ENCODE data around the gene ZNF532.
A peak's percentile ranks its signal among the peaks of the same experiment; 100 is the strongest.

ZNF532 gene

DNA sequence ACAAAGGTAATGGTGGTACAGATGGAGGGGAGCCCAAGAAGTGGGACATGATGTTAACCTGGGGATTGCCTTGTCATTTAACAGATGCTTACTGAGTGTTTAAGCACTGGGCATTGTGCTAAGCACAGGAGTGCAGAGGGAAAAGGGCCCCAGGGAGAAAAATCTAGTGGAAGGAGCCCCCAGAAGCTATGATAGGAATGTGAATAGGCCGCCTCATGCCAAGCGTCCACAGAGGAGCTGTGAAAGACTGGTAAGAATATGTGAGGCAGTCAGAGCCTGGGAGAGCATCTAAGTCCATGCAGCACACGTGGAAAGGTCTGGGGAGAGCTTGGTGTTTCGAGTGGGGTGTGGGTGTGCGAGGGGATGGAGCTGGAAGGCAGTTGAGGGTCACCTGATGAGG lies 5.5 kb downstream of the ZNF532 start:
- FAIRE-seq: no peak

DNA sequence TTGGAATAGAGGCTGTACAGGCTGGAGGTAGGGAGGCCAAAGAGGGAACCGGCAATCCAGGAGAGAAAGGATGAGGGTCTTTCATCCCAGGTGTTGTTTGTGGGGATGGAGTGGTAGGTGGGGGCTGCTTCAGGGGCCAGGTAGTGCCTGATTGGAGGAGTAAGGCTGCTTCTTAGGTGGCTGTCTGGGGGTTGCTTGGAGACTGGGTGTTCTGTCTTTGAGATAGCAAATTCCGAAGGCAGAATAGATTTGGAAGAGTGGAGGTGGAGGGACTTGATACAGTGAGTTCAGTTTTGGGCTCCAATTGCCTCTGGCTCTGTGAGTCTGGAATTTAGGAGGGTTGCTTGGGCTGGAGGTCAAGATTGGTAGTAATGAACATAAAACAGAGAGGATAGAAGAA lies 5.9 kb downstream of the ZNF532 start:
- FAIRE-seq: no peak

DNA sequence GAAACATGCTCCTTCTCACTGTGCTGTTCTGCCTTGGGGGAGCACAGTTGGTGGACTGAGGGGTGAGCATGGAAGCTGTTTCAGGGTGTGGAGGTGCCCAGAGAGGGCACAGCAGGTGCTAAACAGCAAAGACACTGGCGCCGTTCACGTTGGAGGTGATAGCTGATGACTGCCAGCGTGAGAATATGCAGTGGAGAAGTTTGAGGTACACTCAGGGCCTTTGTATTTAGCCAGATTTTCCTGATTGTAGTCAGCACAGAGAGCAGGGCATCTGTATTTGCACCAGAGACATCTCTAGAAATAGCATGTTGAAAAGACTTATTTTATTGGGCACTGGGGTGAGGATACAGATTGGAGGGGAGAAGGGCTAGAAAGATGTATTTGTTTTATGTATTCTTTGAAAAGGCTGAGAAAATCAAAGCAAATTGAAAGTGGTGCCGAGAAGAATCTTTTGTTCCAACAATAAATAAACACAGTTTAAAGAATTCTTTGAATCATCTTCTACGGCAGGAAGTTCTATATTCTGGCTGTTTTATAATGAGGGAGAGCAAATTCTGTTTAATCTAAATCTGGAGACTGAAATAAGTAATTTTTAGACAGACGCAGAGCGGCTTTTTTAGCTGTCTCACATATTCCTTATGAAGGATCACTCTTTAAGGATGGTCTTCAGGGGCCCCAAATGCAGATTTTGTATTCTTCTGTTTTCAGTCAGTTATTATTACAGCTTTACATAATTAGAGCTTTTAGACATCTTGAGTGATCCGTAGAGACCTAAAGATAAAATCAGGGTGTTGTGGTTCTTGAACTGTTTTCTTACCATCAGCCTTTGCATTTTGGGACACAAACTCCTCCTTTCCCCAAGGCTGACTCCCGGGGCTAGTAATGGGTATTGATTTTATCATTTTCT lies 7.1 kb downstream of the ZNF532 start:
- no peak for FAIRE-seq

DNA sequence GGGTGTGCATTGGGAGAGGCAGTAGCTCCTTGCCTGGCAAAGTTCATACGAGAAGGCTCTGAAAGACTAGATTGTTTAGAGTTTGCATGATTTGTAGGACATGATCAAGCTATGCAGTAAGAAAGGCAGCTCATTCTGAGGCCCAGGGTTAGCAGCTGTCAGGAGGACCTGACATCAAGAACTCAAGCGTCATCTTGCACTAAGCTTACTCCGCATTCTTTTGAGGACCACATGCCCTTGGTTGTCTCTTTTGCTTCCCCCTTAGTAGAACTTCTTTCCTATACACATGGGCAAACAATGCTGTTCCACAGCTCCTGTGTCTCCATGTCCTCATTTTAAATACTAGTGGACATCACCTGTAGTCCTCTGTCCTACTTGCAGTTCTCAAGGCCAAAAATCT lies 14.0 kb downstream of the ZNF532 start:
- no peak for FAIRE-seq

DNA sequence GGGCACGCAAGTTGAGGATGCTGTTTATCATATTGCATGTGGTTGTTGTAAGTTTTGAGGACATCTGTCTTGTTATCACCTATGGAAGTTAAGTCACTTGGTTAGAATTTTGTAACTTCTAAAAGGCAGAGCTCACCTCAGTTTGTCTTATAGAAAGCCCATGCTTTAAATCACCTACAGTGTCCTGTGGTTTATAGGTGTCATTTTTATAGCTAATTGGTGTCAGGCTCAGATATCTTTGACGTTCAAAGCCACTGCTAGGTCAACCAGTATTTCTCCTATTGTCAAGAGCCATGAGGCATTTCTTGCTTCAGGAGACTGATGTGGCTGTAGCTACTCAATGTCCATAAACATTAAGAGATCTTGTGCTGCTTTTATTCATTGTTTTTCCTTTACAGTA lies 16.8 kb downstream of the ZNF532 start:
- FAIRE-seq: no peak

DNA sequence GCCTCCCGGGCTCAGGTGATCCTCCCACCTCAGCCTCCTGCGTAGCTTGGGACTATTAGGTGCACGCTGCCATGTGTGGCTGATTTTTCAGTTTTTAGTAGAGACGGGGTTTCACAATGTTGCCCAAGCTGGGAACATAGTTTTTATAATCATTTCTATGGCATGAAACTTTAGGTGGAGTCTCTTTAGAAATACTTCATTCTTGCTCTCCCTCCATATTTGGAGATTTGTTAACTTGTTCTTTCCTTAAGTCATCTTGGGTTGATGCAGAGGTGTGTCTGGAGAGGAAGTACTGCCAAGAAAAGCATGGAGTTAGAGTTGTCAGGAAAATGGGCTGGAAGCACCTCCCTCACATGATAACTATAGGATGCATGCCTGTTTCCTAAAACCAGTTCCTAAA lies 17.4 kb downstream of the ZNF532 start:
- FAIRE-seq: no peak

DNA sequence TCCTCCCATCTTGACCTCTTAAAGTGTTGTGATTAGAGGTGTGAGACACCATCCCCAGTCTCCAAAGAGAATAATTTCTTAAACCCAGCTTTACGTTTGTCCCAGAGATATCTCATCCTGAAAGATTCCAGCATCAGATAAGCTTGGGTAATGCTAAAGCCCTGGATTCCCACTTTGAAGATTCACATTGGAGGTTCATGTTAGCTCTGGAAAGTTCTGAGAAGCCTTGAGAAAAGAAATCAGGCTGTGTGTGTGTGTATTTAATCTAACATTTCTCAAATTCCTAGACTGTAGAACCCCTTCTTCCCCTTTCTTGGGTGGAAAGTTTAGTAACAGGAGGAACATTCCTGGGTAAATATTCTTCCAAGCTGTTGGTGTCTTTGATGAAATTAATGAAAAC lies 18.0 kb downstream of the ZNF532 start:
- no peak for FAIRE-seq

DNA sequence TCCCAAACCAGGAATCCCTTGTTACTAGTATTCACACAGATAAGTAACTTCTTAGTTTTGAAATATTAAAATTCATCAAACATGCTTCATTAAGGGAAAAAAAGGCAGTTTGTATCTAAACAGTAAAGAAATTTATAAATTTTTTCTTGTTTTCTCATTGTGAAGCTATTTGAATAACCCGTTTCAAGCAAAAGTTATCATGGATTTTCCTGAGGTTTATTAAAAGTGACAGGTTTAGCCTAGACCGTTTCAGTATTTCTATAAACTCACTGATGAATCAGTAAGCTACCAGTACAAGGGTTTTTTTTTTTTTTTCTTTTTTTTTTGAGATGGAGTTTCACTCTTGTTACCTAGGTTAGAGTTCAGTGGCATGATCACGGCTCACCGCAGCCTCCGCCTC lies 20.0 kb downstream of the ZNF532 start:
- peak; percentile 8 for FAIRE-seq

DNA sequence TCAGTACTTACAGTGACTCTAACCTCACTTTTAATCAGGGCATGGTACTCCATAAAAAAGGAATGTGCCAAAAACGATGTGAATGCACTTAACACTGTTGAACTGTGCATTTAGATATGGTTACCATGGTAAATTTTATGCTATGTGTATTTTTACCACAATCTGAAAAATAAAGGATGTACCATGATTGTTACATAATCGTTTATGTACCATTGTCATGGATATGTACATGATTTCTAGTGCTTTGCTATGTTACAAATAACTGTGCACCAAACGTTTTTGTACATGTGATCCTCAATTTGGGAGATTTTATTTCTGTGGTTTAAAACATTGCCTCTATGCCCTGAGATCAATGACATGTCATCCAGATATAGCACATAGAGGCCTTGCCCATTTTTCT lies 21.8 kb downstream of the ZNF532 start:
- FAIRE-seq: no peak

DNA sequence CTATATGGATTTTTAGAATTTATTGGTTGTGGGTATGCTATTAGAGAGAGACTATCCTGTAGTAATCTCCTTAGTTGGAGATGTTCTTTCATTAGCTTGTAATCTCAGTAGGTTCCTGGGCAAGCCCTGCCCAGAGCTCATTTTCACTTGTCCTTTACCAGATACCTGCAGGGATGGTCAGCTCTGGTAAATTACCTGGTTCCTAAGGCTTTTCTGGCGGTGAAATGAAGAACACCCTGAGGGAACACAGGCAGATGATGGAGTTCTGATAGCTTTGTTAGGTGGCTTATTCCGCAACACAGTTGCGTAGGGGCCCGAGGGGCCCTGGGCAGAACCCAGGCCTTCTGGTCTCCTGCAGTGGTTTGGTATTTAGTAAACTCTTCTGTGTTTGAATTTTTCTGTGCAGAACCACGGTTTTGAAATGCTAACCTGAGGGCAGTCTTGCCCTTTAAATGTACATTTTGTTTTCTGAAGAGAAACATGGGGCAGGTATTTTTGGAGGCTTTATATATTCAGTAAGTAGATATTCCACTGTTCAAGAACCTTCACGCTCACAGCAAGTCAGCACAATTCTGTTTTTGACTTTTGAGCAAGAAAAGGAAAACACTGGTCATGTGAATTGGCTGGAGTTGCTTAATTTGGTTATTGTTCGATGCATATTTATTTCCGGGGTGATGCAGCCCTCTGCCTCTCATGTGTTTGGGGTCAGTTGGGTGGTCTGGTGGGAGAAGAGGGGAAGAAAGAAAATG lies 22.4 kb downstream of the ZNF532 start:
- FAIRE-seq: no peak

DNA sequence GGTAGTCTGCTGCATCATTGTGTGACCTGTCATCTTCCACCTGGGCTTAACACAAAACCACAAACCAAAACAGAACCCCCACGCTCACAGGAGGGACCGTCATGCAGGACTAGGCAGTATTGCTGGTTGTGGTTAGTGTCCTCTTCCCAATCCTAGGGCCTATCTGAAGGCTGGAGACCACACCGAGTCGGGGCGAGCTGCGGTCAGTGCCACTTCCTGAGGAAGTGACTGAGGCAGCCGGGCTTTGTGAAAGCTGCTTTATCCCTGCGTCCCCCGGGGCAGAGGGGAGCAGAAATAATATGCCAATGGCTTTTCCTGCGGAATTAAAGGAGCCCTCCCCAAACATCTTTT lies 22.9 kb downstream of the ZNF532 start:
- FAIRE-seq: no peak

DNA sequence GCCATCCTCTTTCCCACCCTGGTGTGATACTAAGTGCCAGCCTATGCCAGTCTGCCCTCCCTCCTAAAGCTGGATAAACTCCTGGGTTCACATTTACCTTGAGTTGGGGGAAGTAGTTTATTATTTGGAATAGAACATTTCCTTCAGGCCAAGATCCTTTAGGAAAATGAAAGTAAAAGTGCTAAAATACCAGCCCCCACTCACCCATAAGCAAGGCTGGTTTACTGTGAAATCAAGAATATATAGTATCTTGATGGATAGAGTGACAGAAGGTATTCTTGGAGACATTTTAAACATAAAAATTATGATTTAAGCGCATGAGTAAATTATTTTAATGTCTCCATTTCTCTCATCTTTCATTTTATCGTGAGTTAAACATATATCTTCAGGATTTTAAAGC lies 27.1 kb downstream of the ZNF532 start:
- no peak for FAIRE-seq

DNA sequence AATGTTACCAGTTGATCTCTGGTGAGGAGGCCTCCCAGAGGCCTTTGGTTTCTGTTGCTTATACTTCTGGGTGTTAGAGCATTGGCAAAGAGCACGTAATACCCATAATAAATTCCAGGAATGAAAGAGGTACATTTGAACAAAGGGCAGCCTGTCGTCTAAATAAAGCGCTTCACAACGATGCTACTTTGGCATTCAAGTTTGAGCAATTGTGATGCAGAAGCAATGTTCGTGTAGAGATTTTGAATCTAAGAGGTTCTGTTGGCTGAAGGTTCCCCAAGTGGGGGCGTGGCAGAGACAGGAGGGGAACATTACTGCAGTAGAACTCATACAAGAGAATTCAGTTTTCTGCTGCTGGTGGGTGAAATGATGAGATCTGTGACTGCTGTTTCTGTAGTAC lies 27.8 kb downstream of the ZNF532 start:
- FAIRE-seq: no peak

DNA sequence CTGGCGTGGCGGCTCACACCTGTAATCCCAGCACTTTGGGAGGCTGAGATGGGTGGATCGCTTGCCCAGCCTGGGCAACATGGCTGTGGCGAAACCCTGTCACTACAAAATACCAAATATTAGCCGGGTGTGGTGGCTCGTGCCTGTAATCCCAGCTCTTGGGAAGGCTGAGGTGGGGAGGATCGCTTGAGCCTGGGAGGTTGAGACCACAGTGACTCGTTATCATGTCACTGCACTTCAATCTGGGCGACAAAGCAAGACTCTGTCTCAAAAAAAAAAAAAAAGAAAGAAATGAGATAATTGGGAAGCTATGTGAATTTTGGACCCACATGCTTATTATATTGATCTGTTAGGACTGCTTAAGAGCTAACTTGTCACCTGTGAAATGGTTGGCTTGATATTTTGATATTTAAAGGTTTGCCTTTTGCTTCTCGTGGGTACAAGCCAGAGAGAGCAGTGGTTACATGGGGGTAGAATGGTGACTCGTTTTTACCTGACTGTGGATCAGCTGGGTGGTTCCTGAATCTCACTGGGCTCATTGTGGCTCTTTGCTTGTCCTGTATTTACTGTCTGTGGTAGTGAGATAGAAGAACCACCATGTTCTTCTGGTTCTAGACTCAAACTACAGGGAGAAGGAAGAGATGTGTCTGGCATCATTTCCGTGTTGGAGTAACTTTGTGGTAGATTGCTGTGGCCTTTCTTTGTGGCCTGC lies 28.9 kb downstream of the ZNF532 start:
- no peak for FAIRE-seq

DNA sequence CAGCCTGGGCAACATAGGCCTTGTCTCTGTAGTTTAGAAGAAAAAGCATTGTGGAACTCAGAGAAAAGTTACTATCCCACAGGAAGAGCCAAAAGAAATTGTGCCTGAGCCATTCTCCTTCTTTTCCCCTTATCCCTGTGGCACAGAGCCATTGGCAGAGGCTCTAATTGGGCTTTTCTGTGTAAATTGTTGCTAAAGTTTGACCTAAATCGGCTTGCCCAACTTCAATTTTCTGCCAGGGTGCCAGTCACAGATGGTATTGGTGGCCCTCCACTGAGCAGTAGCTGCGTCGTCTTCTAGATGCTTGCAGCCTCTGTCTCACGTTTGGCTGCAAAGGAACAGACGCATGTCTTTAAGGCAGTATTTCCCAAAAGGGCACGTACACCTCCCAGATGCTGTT lies 30.3 kb downstream of the ZNF532 start:
- no peak for FAIRE-seq

DNA sequence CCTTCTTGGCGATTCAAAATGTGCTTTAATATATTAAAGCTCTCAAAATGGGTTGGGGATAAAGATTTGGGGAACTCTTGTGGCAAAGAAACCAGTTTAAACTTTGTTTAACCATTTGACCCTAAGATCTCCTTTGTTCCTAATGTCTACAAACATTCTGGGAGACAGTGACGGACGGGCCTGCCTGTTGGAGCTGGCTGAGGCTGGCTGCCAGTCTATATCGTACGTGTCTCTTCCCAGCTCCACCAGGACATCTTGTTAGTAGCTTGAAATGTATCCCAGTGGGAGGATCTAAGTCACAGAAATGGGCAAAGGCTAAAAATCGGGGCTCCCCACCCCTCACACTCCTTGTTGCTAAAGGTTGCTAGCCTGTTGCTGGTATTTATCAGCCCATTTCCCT lies 30.7 kb downstream of the ZNF532 start:
- no peak for FAIRE-seq

DNA sequence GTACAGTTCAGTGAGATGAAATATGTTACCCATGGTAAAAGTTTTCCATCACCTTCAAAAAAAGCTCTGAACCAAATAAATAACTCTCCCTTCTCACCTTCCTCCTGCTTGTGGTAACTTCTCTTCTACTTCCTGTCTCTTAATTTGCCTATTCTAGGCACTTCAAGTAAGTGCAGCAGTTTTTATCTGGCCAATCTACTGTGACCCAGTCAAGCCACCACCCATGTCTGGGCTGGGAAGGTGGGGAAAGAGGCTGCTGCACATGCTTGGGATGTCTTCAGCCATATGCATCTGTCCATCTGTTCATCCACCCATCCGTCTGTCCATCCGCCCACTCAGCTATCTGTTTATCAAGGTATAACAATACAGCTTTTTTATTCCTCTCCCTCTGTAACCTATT lies 31.6 kb downstream of the ZNF532 start:
- FAIRE-seq: no peak

DNA sequence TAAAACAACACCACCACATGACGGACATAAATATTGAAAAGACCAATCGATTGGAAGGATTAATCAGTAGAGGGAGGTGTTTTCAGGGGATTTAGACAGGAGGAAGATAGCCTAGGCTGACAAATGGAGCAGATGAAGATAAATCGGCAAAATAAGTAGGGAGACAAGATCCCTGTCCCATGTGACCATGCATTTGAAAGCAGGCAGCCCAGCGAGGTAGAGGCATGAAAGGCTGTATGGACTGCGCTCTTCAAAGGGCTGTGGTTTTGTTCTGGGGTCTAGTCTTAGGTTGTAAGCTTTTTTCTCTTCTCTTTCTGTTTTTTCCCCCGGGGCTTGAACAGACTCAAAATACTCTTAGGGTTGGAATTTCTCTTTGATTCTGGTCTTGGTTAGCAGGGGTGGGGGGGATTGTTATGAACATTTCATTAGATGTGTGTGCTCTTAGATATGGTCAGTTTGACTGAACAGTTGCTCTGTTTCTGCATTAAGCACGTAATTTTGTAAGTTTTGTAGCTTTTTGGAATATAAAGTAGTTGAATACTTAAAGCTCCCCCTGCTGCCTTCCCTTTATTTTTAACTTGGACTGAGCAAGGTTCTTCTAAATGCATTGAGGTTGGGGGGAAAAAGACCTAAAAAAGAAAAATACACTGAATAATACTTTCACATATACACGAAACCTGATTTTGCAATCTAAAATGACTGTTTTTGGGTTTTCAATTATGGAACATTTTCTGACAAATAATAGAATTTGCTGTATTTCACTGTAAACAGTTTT lies 32.2 kb downstream of the ZNF532 start:
- FAIRE-seq: peak; percentile 12

DNA sequence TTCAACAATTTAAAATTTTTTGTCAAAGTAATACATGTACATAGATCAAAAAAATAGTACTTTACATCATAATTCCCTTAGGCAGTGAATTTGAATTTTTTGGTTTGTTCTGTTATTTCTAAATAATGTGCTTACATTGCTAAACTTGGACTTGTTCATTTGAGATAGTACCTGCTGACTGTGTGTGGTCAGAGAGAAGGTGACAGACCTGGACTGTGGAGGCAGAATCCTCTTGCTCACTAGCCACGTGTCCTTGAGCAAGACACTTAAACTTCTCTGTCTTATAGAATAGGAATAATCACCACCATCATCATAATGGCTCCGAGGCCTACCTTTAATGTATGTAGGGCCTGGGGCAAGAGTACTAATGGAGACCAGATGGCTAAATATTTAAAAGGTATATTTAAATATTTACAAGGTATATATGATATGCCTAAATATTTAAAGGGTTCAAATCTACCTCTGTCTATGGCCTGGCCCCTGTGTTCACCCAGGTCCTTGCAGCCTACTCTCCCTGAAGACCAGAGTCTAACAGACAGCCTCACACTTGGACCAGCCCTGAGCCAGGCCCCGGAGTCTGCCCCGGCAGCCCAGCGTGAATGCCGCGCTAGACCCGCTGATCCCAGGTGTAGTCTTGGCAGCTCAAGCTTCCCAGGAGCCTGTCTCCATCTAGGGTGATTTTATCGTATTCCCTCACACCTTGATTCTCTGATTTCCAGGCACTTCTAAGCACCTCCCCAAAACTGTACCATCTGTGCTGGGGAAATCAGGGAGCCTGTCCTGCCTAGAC lies 33.5 kb downstream of the ZNF532 start:
- no peak for FAIRE-seq

DNA sequence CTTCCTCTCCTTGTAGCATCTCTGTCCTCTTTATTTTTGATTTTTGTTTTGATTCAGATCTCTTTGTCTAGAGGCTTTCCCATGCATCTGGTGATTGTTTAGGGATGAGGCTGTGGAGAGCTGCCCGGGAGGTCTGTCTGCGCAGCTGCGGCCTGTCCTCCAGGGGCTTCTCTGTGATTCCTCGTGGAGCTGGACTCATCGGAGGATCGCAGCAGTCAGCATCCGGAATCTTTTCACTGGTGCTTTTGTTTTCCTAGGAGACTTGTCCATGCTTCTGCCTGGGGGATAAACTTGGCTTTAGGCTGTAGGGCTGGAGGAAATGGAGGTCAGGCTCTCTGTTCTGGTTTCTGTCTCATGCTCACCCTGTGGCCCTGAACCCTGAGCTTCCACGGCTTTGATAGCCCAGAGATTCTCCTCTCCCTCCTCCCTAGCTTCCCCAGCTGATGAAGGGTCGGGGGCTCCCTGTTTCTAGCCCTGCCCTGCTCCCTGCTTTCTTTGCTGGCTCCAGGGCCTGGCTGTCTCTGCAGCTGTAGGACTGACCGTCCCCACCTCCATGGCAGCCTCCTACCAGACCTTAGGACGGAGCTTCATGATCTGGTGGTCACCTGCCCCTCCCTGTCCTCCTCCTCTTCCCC lies 35.5 kb downstream of the ZNF532 start:
- peak; percentile 68 for FAIRE-seq

DNA sequence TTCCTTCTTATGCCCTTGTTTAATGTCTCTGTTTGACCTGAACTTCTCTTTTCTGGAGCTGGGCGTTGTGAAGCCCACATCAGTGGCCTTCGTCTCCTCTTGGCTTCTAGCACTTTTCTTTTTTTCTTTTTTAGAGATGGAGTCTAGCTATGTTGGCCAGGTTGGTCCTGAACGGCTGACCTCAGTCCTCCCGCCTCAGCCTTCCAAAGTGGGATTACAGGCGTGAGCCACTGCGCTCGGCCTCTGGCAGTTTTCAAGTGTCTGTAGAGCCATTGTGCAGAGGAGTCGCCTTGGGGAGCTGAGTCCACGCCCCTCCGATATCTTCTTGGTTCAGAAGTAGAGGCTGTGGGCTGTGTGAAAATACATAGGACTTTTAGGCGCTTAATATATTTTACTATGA lies 36.5 kb downstream of the ZNF532 start:
- FAIRE-seq: no peak

DNA sequence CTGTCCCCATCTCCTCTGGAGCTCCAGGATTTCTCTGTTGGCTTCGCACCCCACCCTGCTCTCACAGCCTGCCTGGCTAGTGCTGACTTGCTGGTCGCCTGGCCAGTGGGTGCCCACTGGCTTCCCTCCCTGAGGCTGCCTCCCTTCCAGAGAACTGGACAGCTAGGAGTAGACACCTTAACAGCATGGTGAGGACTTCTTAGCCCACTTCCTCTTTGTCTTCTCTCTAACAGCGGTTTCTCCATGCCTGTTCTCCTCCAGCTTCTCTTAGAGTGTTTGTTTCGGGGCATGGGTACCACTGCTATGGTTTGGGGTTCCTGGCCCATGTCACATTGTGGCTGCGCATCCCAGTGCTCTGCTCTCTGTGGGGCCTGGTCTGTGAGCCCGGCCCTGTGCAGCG lies 37.1 kb downstream of the ZNF532 start:
- no peak for FAIRE-seq

Data from endometrium (tissue), 2 donors.